SU-DHL-6 (cell line): Measurements from ENCODE around the gene DOCK8.

Experiments used
- EZH2phosphoT487 ChIP-seq: fragments of 200-600 bp; sonication (generic), shearing (Covaris generic); conservative IDR thresholded peaks from 2 replicates; pipeline ENCODE4 v1.6.1; 2018; ENCODE audit warnings: mild to moderate bottlenecking, antibody characterized with exemption, low read length, moderate library complexity, mixed read lengths
- TF ChIP-seq, protein P1 (sequence below): fragments of 200-600 bp; sonication (generic); IDR thresholded peaks from one replicate; pipeline ENCODE4 v1.5.1; 2017; ENCODE audit warnings: antibody characterized with exemption, mild to moderate bottlenecking, low read length, moderate library complexity; ENCODE audit not compliant: insufficient read depth, poor library complexity, severe bottlenecking

DNA sequence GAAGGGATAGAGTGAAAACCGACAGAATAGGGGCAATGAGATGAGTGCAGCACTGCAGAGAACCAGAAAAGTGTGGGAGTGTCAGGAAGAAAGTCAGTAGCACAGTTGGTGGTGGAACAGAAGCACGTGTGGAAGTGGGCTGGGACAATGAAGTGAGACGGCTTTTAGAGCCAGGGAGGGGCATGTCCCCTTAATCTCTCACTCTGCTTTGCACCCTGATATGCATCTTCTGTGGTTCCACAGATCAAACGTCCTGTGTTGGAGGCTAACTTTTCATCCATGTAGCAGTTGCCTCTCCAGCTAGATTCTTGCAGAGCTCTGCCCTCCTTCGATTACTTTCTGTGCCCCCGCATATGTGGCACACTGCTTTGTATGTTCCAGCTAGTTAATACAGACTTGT is 163.6 kb downstream of the DOCK8 start:
- TF ChIP-seq, protein P1, sequence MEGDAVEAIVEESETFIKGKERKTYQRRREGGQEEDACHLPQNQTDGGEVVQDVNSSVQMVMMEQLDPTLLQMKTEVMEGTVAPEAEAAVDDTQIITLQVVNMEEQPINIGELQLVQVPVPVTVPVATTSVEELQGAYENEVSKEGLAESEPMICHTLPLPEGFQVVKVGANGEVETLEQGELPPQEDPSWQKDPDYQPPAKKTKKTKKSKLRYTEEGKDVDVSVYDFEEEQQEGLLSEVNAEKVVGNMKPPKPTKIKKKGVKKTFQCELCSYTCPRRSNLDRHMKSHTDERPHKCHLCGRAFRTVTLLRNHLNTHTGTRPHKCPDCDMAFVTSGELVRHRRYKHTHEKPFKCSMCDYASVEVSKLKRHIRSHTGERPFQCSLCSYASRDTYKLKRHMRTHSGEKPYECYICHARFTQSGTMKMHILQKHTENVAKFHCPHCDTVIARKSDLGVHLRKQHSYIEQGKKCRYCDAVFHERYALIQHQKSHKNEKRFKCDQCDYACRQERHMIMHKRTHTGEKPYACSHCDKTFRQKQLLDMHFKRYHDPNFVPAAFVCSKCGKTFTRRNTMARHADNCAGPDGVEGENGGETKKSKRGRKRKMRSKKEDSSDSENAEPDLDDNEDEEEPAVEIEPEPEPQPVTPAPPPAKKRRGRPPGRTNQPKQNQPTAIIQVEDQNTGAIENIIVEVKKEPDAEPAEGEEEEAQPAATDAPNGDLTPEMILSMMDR = no peak
- TF ChIP-seq EZH2phosphoT487 = no peak
